Prostate gland (tissue), 2 donors: ENCODE measurements around the gene BLM.

ENCODE experiments used
- POLR2A ChIP-seq: fragments of 450-650 bp; IDR thresholded peaks from one replicate; pipeline ENCODE4 v1.6.1; 2016; ENCODE audit warnings: antibody characterized with exemption, mild to moderate bottlenecking
- POLR2AphosphoS5 ChIP-seq: sonication (generic); formaldehyde crosslinking; IDR thresholded peaks from one replicate; pipeline ENCODE4 v1.6.1; 2017; ENCODE audit warnings: antibody characterized with exemption
- TF ChIP-seq, protein P1 (sequence below), 4 experiments: fragments of 200-600 bp in 2 of 4; fragments of 450-650 bp in 2 of 4; sonication (generic) in 2 of 4; IDR thresholded peaks; 1 replicate in 3 of 4; 2 replicates in 1 of 4; pipeline ENCODE4 v1.5.1; 2016 to 2019; ENCODE audit warnings: antibody characterized with exemption in 4 of 4, mild to moderate bottlenecking in 2 of 4, moderate library complexity in 2 of 4

DNA sequence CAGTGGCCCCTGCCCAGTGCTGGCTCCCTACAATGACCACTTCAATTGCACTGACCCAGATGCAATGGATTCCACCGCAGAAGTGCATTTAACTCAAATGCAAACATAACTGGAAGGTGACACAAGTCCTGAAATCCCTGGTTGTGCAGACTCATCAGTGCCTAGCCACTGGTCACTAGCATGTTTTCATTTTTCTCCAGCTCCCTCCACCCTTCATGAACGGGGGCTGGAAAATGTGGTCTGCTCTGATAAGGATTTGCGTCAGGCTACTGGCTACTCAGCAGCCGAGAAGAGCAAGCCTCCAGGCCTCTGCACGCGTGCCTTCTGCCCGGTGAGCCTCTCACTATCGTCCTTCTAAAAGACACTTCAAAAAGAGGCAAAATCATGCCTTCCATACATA lies 123.8 kb downstream of the BLM start:
- no peak for TF ChIP-seq POLR2A
- TF ChIP-seq, protein P1, sequence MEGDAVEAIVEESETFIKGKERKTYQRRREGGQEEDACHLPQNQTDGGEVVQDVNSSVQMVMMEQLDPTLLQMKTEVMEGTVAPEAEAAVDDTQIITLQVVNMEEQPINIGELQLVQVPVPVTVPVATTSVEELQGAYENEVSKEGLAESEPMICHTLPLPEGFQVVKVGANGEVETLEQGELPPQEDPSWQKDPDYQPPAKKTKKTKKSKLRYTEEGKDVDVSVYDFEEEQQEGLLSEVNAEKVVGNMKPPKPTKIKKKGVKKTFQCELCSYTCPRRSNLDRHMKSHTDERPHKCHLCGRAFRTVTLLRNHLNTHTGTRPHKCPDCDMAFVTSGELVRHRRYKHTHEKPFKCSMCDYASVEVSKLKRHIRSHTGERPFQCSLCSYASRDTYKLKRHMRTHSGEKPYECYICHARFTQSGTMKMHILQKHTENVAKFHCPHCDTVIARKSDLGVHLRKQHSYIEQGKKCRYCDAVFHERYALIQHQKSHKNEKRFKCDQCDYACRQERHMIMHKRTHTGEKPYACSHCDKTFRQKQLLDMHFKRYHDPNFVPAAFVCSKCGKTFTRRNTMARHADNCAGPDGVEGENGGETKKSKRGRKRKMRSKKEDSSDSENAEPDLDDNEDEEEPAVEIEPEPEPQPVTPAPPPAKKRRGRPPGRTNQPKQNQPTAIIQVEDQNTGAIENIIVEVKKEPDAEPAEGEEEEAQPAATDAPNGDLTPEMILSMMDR (IDR thresholded peaks at IDR 0.05), result no peak
- no peak for TF ChIP-seq POLR2AphosphoS5
